Pancreas (tissue), 10 donors: Measurements from ENCODE around the gene COPA. TPM values are rescaled to one million over a fixed set of nuclear protein-coding genes. Genes with fewer than 3 reads are reported as not detected.

Experiments
- ATAC-seq, 4 donors: fragments of 200-7000 bp; cut with Tn5 transposase; one replicate each; pipeline versions ENCODE4 v1.8.0 to v1.9.1; 2020; ENCODE audit warnings: mild to moderate bottlenecking in 4 of 4, moderate library complexity in 4 of 4
- DNase-seq, 6 donors: peaks; one replicate each; pipeline ENCODE4 v3.0.0-alpha.2; 2020
- FAIRE-seq: peaks from 2 replicates; lab custom pipeline; 2012; peaks lifted over from hg19 to GRCh38; lab: Jason Lieb, UNC
- H3K27ac ChIP-seq, 4 donors: fragments of 200-600 bp; sonication (generic); 1 replicate in 3 of 4; 2 replicates in 1 of 4; pipeline versions ENCODE4 v1.5.0 to v1.8.0; 2020
- H3K27me3 ChIP-seq, 4 donors: fragments of 200-600 bp; one replicate each; pipeline ENCODE4 v1.8.0; 2021
- H3K36me3 ChIP-seq, 3 donors: fragments of 200-600 bp; sonication (generic) in 1 of 3; one replicate each; pipeline versions ENCODE4 v1.5.0 to v1.8.0; 2020 to 2021
- H3K4me1 ChIP-seq, 3 donors: fragments of 200-600 bp; one replicate each; pipeline ENCODE4 v1.8.0; 2021
- H3K4me3 ChIP-seq, 4 donors: fragments of 200-600 bp; sonication (generic) in 2 of 4; one replicate each; pipeline versions ENCODE4 v1.5.0 to v1.8.0; 2020 to 2021
- H3K9me3 ChIP-seq, 4 donors: fragments of 200-600 bp; one replicate each; pipeline ENCODE4 v1.8.0; 2021
- CTCF ChIP-seq, 4 donors: fragments of 200-600 bp; sonication (generic) in 3 of 4; IDR thresholded peaks; one replicate each; pipeline versions ENCODE4 v1.5.0 to v1.8.0; 2021; ENCODE audit warnings: antibody characterized with exemption in 4 of 4
- WGBS, 2 donors: extraction: QIAGEN DNeasy Blood & Tissue Kit; methylation state at CpG; one replicate each; pipeline ENCODE4 v1.1.7; 2013; 5-methylcytosine and 5-hydroxymethylcytosine counted together
- intact Hi-C, 3 donors: fragments of 100-400 bp; cut with DNase I; formaldehyde crosslinking; loops; one replicate each; pipeline versions ENCODE4 v1.11.1 to v1.14.2; 2022
- polyA plus RNA-seq, 2 donors: library from polyadenylated mRNA; stranded (reverse); fragments of 200-250 nt; gene quantifications; one replicate each; pipeline ENCODE4 v1.2.3, GENCODE V29; 2013
- total RNA-seq, 6 donors: library from RNA; stranded (reverse); fragmentation: NEBNext Ultra II Directional in 4 of 6; extraction: Animal tissue kit (Norgen Biotek cat#: 25700) in 4 of 6; gene quantifications; one replicate each; pipeline versions ENCODE4 v1.2.1 to v1.2.4, GENCODE V29; 2021 to 2023
- donor health status: healthy with polysubstance abuse.
- donor health status: DM: no; HTN: no; CAD: no; lungs with moderate emphysema.
- donor health status: DM: no; HTN: no; CAD: no.
- donor health status: control.
- donor health status: control.
- donor health status: Bipolar disorder and iron deficiency.
- donor health status: DM: yes; HTN: yes; CAD: no.
- donor health status: DM: no; HTN: no; CAD: no.
- donor health status: DM: no; HTN: no; CAD: no.
- donor health status: DM: yes; HTN: yes; CAD: no.

Gene COPA
- total and polyA plus RNA-seq, 8 donors, result 34.7 to 114 (median 75.9) TPM

- FAIRE-seq (no peak), ATAC-seq (no peak)
- WGBS, 2 donors, result 81 to 84% methylated on average over 8 of the region's 8 CpGs
Observed at GRCh38 chr1:160360227-160360695, 17.2 kb upstream of the COPA start.

GRCh38 chr1:160359559-160360226, 16.6 kb upstream of the COPA start:
- DNase-seq (no peak), FAIRE-seq (no peak), ATAC-seq (no peak)
- Histone ChIP-seq H3K36me3 (peaks cover 0 to 29% (median 11%) of the 10 kb centered on the region in 3 donors), H3K4me3 (no peak overlapping the region), H3K27ac (no peak overlapping the region), H3K4me1 (no peaks in the 10 kb centered on the region), H3K9me3 (no peaks in the 10 kb centered on the region), H3K27me3 (no peaks in the 10 kb centered on the region)
- 79 to 86% methylated on average over 9 of the region's 9 CpGs for WGBS, 2 donors
- no peak for TF ChIP-seq CTCF (IDR thresholded peaks at IDR 0.05)
- intact Hi-C loops, result no loop called here

More at GRCh38 chr1:160360227-160360695, 17.2 kb upstream of the COPA start:
- no peaks in the 10 kb centered on the region for H3K27me3 ChIP-seq
- no peak for TF ChIP-seq CTCF (IDR thresholded peaks at IDR 0.05)
- H3K27ac ChIP-seq, result no peak overlapping the region
- no peak overlapping the region for H3K4me3 ChIP-seq
- intact Hi-C loops, result no loop called here
- H3K4me1 ChIP-seq, result no peaks in the 10 kb centered on the region
- DNase-seq, result no peak
- no peaks in the 10 kb centered on the region for H3K9me3 ChIP-seq
- H3K36me3 ChIP-seq, result peaks cover 0 to 23% (median 9%) of the 10 kb centered on the region in 3 donors

- peaks cover 3 to 45% (median 24%) of the 10 kb centered on the region in 3 donors for H3K36me3 ChIP-seq
- no peak for FAIRE-seq
Observed at GRCh38 chr1:160358073-160358472, 15.0 kb upstream of the COPA start.

GRCh38 chr1:160357286-160358002, 14.4 kb upstream of the COPA start:
- Histone ChIP-seq H3K9me3 (no peaks in the 10 kb centered on the region), H3K4me1 (no peaks in the 10 kb centered on the region), H3K36me3 (peaks cover 3 to 52% (median 31%) of the 10 kb centered on the region in 3 donors), H3K4me3 (no peak overlapping the region), H3K27ac (no peak overlapping the region), H3K27me3 (no peaks in the 10 kb centered on the region)
- 87 to 88% methylated on average over 7 of the region's 7 CpGs for WGBS, 2 donors
- TF ChIP-seq CTCF (IDR thresholded peaks at IDR 0.05), result no peak
- DNase-seq (no peak), ATAC-seq (no peak), FAIRE-seq (no peak)
- intact Hi-C loops, result no loop called here

More at GRCh38 chr1:160358073-160358472, 15.0 kb upstream of the COPA start:
- DNase-seq (peak in 1 of 6 donors; percentile 2), ATAC-seq (no peak)
- 88 to 92% methylated on average over 4 of the region's 4 CpGs for WGBS, 2 donors
- no peaks in the 10 kb centered on the region for H3K9me3 ChIP-seq
- no peaks in the 10 kb centered on the region for H3K27me3 ChIP-seq
- no peak overlapping the region for H3K4me3 ChIP-seq
- no peaks in the 10 kb centered on the region for H3K4me1 ChIP-seq
- intact Hi-C loops, result no loop called here
- no peak overlapping the region for H3K27ac ChIP-seq
- no peak for TF ChIP-seq CTCF (IDR thresholded peaks at IDR 0.05)
